GM19328 (cell line): ENCODE data around the gene GDE1.

Source experiments
- ATAC-seq: cut with Tn5 transposase; IDR thresholded peaks from one replicate; pipeline ENCODE4 v1.9.1; 2021; ENCODE audit warnings: mild to moderate bottlenecking, moderate library complexity; ENCODE audit not compliant: unreplicated experiment

The GDE1 gene

GRCh38 chr16:19524356-19524615 is 2.4 kb upstream of the GDE1 start:
- no peak for ATAC-seq

- ATAC-seq: peak; percentile 66
Observed at GRCh38 chr16:19523559-19524355, 1.9 kb upstream of the GDE1 start, which contains the start of gene CCP110. Gene CCP110, plus strand, starts transcription at chr16:19523942. Its CDS starts 3,940 bp downstream, at chr16:19527882.

GRCh38 chr16:19523184-19523558 is 1.3 kb upstream of the GDE1 start:
- no peak for ATAC-seq

DNA sequence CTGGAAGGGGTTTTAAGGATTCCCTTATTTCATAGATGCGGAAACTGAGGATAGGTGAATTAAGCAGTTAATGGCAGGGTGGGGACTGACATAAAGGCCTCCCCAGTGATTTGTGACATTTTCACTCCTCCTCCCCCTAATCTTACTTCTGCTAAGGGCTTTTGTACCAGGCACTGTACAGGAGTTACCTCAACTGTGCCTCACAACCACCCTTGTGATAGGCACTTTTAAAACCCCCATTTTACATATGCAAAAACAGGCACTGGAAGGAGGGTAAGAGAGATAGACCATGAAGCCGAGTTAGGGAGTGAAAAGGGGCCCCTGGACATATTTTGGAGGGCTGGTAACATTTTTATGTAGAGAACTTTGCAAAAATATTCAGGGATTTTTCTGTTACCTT is 862 bp upstream of the GDE1 start:
- no peak for ATAC-seq

DNA sequence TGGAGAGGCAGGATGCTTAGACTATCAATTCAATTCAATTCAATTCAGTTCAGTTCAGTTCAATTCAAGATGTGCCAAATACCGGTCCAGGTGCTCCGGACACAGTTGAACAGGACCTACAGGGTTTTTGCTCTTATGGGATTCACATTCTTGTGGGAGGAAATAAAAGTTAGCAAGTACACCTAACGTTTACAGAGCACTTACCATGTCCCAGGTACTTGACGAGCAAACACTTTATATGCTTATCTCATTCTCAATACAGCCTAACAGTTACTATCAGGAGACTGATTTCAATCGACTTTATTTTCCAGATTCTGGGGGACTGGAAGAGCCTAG is 467 bp upstream of the GDE1 start:
- ATAC-seq: no peak

- no peak for ATAC-seq
Observed at GRCh38 chr16:19520861-19521331, 1.0 kb downstream of the GDE1 start.

- no peak for ATAC-seq
Observed at GRCh38 chr16:19518388-19518787, 3.5 kb downstream of the GDE1 start.

- ATAC-seq: no peak
Observed at GRCh38 chr16:19517424-19518089, 4.3 kb downstream of the GDE1 start.

GRCh38 chr16:19515757-19516156 is 6.1 kb downstream of the GDE1 start:
- no peak for ATAC-seq

DNA sequence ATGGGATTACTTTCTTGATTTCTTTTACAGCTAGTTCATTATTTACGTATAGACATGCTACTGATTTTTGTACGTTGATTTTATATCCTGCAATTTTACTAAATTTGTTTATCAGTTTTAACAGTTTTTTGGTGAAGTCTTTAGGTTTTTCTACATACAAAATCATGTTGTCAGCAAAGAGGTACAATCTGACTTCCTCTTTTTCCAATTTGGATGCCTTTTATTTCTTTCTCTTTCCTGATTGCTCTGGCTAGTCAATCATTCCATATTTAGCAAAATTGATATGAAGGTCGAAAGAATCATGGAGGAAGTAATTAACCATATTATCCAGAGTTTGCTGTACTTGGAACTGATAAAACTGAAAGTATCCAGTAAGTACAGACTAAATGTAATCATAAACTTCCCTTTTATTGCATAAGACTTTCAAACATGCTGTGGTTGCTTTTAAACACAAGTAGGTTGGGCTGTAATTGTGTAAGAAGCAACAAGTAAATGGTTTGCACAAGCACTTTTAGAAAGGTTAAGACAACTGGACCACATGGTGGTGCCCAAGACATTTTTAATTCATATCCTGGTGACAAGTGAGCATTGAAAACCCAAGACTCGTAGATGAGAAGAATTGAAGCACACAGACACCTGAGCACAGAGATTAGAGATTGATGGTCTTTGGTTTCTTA is 8.4 kb downstream of the GDE1 start:
- no peak for ATAC-seq

DNA sequence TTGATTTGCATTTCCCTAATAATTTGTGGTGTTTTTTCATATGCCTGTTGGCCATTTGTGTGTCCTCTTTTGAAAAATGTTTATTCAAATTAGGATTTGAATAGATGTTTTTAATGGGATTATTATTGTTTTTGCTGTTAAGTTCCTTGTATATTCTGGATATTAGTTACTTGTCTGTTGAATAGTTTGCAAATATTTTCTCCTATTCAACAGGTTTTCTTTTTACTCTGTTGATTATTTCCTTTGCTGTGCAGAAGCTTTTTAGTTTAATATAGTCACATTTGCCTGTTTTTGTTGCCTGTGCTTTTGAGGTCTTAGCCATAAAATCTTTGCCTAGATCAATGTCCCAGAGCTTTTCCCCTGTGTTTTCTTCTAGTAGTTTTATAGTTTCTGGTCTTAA is 9.6 kb downstream of the GDE1 start:
- ATAC-seq: no peak

DNA sequence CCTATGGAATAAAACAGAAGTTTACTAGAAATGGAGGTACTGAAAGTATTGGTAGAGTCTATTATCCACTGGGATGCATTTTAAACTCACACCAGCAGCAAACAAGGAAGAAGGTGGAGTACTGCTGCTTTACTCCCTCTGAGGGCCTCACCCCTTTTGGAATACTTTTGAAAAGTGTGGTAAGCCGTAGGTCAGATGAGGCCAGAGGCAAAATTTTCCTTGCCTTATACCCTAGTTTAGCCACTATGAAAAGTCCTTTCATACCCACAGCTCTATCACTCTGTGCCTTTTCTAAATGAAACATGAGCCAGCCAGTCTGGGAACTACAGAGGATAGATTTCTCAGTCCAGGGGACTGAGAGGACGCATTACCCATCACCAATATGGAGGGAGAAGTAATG is 14.0 kb downstream of the GDE1 start:
- no peak for ATAC-seq

DNA sequence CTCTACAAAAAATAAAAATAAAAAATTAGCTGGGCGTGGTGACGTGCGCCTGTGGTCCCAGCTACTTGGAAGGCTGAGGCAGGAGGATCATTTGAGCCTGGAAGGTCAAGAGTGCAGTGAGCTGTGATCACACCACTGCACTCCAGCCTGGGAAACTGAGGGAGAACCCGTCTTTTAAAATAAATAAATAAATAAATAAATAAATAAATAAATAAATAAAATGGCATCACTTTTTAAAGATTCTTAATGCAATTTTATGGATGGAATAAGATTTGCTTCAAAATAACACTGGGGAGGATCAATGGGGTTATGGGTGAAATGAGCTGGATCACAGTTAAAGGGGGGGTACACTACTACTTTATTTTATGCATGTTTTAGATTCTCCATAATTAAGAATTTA is 14.9 kb downstream of the GDE1 start:
- no peak for ATAC-seq

DNA sequence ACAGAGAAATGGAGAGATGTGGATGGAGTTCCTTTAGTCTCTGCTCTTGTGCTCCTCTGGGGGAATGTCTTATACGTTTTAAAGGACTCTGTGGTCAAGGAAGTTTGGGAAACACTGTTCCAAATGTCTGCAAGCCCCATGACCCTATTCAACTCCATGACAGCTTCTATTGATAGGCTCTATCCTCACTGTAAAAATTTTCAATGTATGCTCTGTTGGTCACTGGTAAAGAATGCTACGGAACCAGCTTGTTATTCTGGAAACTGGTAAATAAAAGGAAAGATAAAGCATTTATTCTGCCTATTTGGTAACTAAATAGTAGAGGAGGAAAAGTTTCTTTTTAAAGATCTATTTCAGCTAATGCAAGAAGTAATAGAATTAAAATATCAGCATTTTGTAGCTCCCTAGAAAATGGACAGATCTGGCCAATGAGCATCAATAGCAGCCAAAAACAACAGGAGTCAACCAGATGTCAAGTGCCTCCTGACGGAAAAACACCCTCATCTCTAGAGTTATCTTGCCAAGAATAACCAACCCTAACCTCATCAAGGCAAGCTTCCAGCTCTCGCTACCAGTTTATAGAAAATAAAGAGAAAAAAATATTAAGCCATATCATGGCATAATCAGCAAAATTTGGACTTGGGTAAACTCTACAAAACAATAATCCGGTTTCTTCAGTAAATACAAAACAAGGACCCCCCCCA is 16.1 kb downstream of the GDE1 start:
- ATAC-seq: no peak

GRCh38 chr16:19503461-19504075 is 18.3 kb downstream of the GDE1 start:
- ATAC-seq: no peak

GRCh38 chr16:19502395-19503131 is 19.3 kb downstream of the GDE1 start:
- no peak for ATAC-seq

DNA sequence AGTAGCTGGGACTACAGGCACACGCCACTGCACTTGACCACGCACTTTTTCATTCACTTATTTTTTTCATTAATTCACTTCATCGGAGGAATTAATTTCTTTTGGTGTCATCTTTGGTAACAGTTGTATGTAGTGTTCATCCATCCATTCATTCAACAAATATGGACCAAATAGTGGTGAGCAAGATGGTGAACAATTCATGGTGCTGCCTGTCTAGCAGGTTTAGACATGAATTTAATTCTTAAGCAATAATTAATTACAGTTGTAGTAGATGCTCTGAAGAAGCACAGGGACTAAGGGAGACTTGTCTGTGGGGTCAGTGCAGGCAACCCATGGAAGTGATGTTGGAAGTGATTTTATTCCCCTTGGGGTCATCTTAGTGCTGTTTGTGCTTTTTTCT is 22.4 kb downstream of the GDE1 start:
- no peak for ATAC-seq

DNA sequence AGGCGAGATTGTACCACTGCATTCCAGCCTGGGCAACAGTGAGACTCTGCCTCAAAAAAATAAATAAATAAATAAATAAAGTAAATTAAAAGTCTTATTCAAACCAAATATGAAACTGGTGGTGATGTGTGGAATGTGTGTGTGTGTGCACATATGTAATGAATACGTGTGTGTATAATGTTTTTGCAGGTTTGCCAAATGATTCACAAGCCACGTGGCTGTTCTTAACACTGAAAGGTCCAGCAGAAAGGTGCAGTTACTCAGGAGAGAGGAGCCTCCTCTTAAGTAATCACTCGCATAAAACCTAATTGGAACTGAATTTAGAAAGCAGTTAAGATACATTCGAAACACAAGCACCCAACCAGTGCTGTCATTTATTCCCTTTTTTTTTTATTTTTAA is 22.9 kb downstream of the GDE1 start:
- no peak for ATAC-seq

DNA sequence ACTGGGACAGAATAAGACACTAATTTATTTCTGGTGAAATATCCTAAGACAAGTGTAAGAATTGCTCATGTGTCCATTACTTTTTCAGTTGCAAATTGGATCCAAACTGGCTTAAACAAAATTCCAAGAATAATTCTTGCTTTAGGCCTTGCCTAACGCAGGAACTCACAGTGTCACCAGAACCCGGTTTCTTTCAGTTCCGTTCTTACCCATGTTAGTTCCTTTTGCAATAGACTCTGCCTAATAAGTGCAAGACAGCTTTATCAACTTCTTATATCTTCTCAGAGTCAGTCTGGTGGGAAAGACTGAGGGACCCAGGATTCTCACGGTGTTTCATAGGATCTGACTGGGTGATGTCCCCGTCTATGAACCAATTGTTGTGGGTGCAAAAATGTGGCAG is 24.7 kb downstream of the GDE1 start:
- no peak for ATAC-seq

GRCh38 chr16:19490619-19491018 is 31.3 kb downstream of the GDE1 start:
- ATAC-seq: no peak
